ENCODE results near the gene RNF212.
A peak's percentile ranks its signal among the peaks of the same experiment; 100 is the strongest.

RNF212 gene

GRCh38 chr4:1072830-1073446 lies 40.4 kb downstream of the RNF212 start:
- Histone ChIP-seq H3K4me3 (replicated peaks; ENCODE audit: insufficient read depth, low read length) (no peak overlapping the region), H3K27me3 (ENCODE audit: insufficient read depth, poor library complexity, severe bottlenecking) (no peaks in the 10 kb centered on the region), H3K27ac (replicated peaks) (no peak overlapping the region)
- DNase-seq (ENCODE audit: low read depth in 1 of 2, low spot score in 1 of 2): peak in 1 of 2 experiments; percentile 71
- TF ChIP-seq POLR2AphosphoS5 (IDR thresholded peaks at IDR 0.05; ENCODE audit: low read depth) (no peak), CTCF (IDR thresholded peaks at IDR 0.05; ENCODE audit: insufficient read depth, low read length) (peak; percentile 67), GABPA (IDR thresholded peaks at IDR 0.05; ENCODE audit: low read depth) (no peak)

DNA sequence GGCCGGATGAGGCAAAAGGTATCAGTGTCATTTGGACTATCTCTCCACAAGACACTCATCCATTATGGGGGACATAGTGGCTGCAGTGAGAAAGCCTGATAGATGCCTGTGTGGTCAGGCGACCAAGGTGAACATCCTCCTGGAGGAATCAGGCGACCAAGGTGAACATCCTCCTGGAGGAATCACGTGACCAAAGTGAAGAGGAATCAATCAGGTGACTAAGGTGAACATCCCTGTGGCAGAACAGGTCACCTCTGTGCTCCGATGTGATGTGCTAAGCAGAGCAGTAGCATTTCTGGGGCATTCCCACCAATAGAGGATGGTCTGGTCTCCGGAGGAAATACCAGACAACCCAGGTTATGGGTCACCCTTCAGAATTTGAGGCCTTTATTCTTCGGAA lies 44.0 kb downstream of the RNF212 start:
- no peak overlapping the region for H3K4me3 ChIP-seq (replicated peaks; ENCODE audit: insufficient read depth, low read length)
- no peak for DNase-seq (ENCODE audit: low read depth in 1 of 2, low spot score in 1 of 2)
- no peak for TF ChIP-seq GABPA (IDR thresholded peaks at IDR 0.05; ENCODE audit: low read depth)
- TF ChIP-seq SPI1 (IDR thresholded peaks at IDR 0.05; ENCODE audit: borderline replicate concordance, low read depth): no peak
- TF ChIP-seq POLR2AphosphoS5 (IDR thresholded peaks at IDR 0.05; ENCODE audit: low read depth): no peak
- TF ChIP-seq REST (IDR thresholded peaks at IDR 0.05; ENCODE audit: insufficient replicate concordance, low read depth): no peak
- no peak for TF ChIP-seq CTCF (IDR thresholded peaks at IDR 0.05; ENCODE audit: insufficient read depth, low read length)
- no peaks in the 10 kb centered on the region for H3K27me3 ChIP-seq (ENCODE audit: insufficient read depth, poor library complexity, severe bottlenecking)
- no peak overlapping the region for H3K27ac ChIP-seq (replicated peaks)

DNA sequence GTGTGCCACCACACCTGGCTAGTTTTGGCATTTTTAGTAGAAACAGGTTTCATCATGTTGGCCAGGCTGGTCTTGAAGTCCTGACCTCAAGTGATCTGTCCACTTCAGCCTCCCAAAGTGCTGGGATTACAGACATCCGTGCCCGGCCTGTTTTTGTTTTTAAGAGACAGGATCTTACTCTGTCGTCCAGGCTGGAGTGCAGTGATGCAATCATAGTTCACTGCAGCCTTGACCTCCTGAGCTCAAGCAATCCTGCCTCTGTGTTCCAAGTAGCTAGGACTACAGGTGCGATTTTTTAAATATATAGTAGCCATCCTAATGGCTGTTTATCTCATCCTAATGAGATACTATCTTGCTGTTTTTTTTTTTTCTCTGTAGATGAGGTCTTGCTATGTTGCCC lies 47.6 kb downstream of the RNF212 start:
- Histone ChIP-seq H3K27me3 (ENCODE audit: insufficient read depth, poor library complexity, severe bottlenecking) (peaks cover 2% of the 10 kb centered on the region), H3K27ac (replicated peaks) (no peak overlapping the region), H3K4me3 (replicated peaks; ENCODE audit: insufficient read depth, low read length) (no peak overlapping the region)
- TF ChIP-seq SPI1 (IDR thresholded peaks at IDR 0.05; ENCODE audit: borderline replicate concordance, low read depth) (no peak), GABPA (IDR thresholded peaks at IDR 0.05; ENCODE audit: low read depth) (no peak), REST (IDR thresholded peaks at IDR 0.05; ENCODE audit: insufficient replicate concordance, low read depth) (no peak)
- no peak for DNase-seq (ENCODE audit: low read depth in 1 of 2, low spot score in 1 of 2)

GRCh38 chr4:1062419-1062818 lies 50.9 kb downstream of the RNF212 start:
- H3K27me3 ChIP-seq (ENCODE audit: insufficient read depth, poor library complexity, severe bottlenecking): peaks cover 2% of the 10 kb centered on the region
- H3K27ac ChIP-seq (replicated peaks): no peak overlapping the region
- H3K4me3 ChIP-seq (replicated peaks; ENCODE audit: insufficient read depth, low read length): no peak overlapping the region
- DNase-seq (ENCODE audit: low read depth in 1 of 2, low spot score in 1 of 2): no peak
- TF ChIP-seq GABPA (IDR thresholded peaks at IDR 0.05; ENCODE audit: low read depth): no peak
- no peak for TF ChIP-seq SPI1 (IDR thresholded peaks at IDR 0.05; ENCODE audit: borderline replicate concordance, low read depth)
- TF ChIP-seq POLR2AphosphoS5 (IDR thresholded peaks at IDR 0.05; ENCODE audit: low read depth): no peak
- TF ChIP-seq CTCF (IDR thresholded peaks at IDR 0.05; ENCODE audit: insufficient read depth, low read length): no peak
- no peak for TF ChIP-seq REST (IDR thresholded peaks at IDR 0.05; ENCODE audit: insufficient replicate concordance, low read depth)

Measured in HL-60 (cell line).